WTC11 (cell line): ENCODE measurements around the gene MASP2. TPM values are rescaled to one million over a fixed set of nuclear protein-coding genes. Genes with fewer than 3 reads are reported as not detected.

Experiments
- ATAC-seq: fragments of 200-7000 bp; cut with Tn5 transposase; 2 replicates; pipeline ENCODE4 v1.10.0; 2021; ENCODE audit warnings: mild to moderate bottlenecking, moderate library complexity
- CTCF ChIA-PET: fragments of 300-600 bp; sonication (Branson Sonifier 250); formaldehyde crosslinking; loops from one replicate; lab custom pipeline; 2021; ENCODE audit warnings: antibody characterized with exemption; lab: Charles Lee
- POLR2A ChIA-PET: fragments of 350-600 bp; sonication (Branson Sonifier 250); formaldehyde crosslinking; loops from one replicate; lab custom pipeline; 2021; ENCODE audit warnings: antibody characterized with exemption; lab: Charles Lee
- DNase-seq: peaks from one replicate; pipeline ENCODE4 v3.0.0; 2021; ENCODE audit warnings: low spot score
- H3K27ac Mint-ChIP-seq: 2 replicates; pipeline ENCODE4 v1.8.0; 2021; ENCODE audit warnings: mixed read lengths
- H3K27me3 Mint-ChIP-seq: 2 replicates; pipeline ENCODE4 v1.8.0; 2021; ENCODE audit warnings: low read depth, mild to moderate bottlenecking, moderate library complexity, mixed read lengths
- H3K36me3 Mint-ChIP-seq: 2 replicates; pipeline ENCODE4 v1.8.0; 2021; ENCODE audit warnings: mixed read lengths
- H3K4me1 Mint-ChIP-seq: 2 replicates; pipeline ENCODE4 v1.8.0; 2022; ENCODE audit warnings: mixed read lengths
- H3K4me3 Mint-ChIP-seq: 2 replicates; pipeline ENCODE4 v1.8.0; 2021; ENCODE audit warnings: mild to moderate bottlenecking, moderate library complexity, mixed read lengths
- H3K9me3 Mint-ChIP-seq: 2 replicates; pipeline ENCODE4 v1.8.0; 2021; ENCODE audit warnings: mixed read lengths
- AR ChIP-seq: fragments of 250-450 bp; sonication (Bioruptor Pico); IDR thresholded peaks from 2 replicates; pipeline ENCODE4 v1.9.0; 2021; ENCODE audit warnings: mild to moderate bottlenecking
- FOXP1 ChIP-seq: sonication (generic); formaldehyde crosslinking; IDR thresholded peaks from 2 replicates; pipeline ENCODE4 v1.8.0; 2022; ENCODE audit warnings: missing genetic modification reagents, mild to moderate bottlenecking, moderate library complexity, borderline replicate concordance
- GRHL2 ChIP-seq: fragments of 250-450 bp; sonication (Bioruptor Pico); IDR thresholded peaks from 2 replicates; pipeline ENCODE4 v1.8.0; 2022; ENCODE audit warnings: mild to moderate bottlenecking, moderate library complexity; ENCODE audit not compliant: insufficient replicate concordance, severe bottlenecking
- JUN ChIP-seq: sonication (generic); formaldehyde crosslinking; IDR thresholded peaks from 2 replicates; pipeline ENCODE4 v1.8.0; 2023; ENCODE audit warnings: mild to moderate bottlenecking, missing genetic modification reagents
- NFE2L1 ChIP-seq: sonication (generic); formaldehyde crosslinking; IDR thresholded peaks from 2 replicates; pipeline ENCODE4 v1.8.1; 2023; ENCODE audit warnings: missing genetic modification reagents
- NFYB ChIP-seq: sonication (generic); formaldehyde crosslinking; conservative IDR thresholded peaks from 2 replicates; pipeline ENCODE4 v1.8.0; 2022; ENCODE audit warnings: low read depth, missing genetic modification reagents
- PRRX2 ChIP-seq: fragments of 250-450 bp; sonication (Bioruptor Pico); IDR thresholded peaks from 2 replicates; pipeline ENCODE4 v1.8.0; 2021; ENCODE audit warnings: mild to moderate bottlenecking
- RELA ChIP-seq: sonication (generic); formaldehyde crosslinking; IDR thresholded peaks from 2 replicates; pipeline ENCODE4 v1.8.1; 2022; ENCODE audit warnings: missing genetic modification reagents, mild to moderate bottlenecking, borderline replicate concordance
- ZNF121 ChIP-seq: sonication (generic); formaldehyde crosslinking; IDR thresholded peaks from 2 replicates; pipeline ENCODE4 v1.8.0; 2023; ENCODE audit warnings: missing genetic modification reagents
- ZNF423 ChIP-seq: fragments of 250-450 bp; sonication (Bioruptor Pico); IDR thresholded peaks from 2 replicates; pipeline ENCODE4 v2.1.2; 2022; ENCODE audit warnings: mild to moderate bottlenecking, moderate library complexity
- ZNF425 ChIP-seq: fragments of 250-450 bp; sonication (Bioruptor Pico); conservative IDR thresholded peaks from 2 replicates; pipeline ENCODE4 v1.9.0; 2021; ENCODE audit warnings: mild to moderate bottlenecking
- ZNF512 ChIP-seq: sonication (generic); formaldehyde crosslinking; IDR thresholded peaks from 2 replicates; pipeline ENCODE4 v1.8.1; 2022; ENCODE audit warnings: missing genetic modification reagents, borderline replicate concordance
- ZNF532 ChIP-seq: fragments of 250-450 bp; sonication (Bioruptor Pico); IDR thresholded peaks from 2 replicates; pipeline ENCODE4 v1.9.0; 2021; ENCODE audit warnings: mild to moderate bottlenecking, borderline replicate concordance
- total RNA-seq: library from RNA; stranded (reverse); gene quantifications from 3 replicates; pipeline ENCODE4 v1.2.3, GENCODE V29; 2021

The MASP2 gene
- total RNA-seq, 1 experiment from 2014 or later = 0.57 TPM

- no peak for TF ChIP-seq NFE2L1
- TF ChIP-seq GRHL2 (CRISPR knock-in tag) = no peak
- no peak for TF ChIP-seq NFYB (CRISPR knock-in tag)
- TF ChIP-seq ZNF532 = peak; percentile 27; the same call in 1 of the 2 replicates
- TF ChIP-seq AR = peak; percentile 33; the same call in 1 of the 2 replicates
- no peak for TF ChIP-seq ZNF423 (CRISPR knock-in tag)
- peak; percentile 66; the same call in 1 of the 2 replicates for TF ChIP-seq ZNF121
- DNase-seq (no peak), ATAC-seq (no peak)
- H3K9me3 Mint-ChIP-seq = no peaks in the 10 kb centered on the region
- H3K27ac Mint-ChIP-seq = no peak overlapping the region
- H3K36me3 Mint-ChIP-seq = peaks cover 8% of the 10 kb centered on the region
- no peak overlapping the region for H3K4me3 Mint-ChIP-seq
- ChIA-PET POLR2A (interaction anchor here (0.6 to 0.9 kb wide), 3 partner anchors 51 to 700 kb away, joined by 3 read pairs; no protein-coding TSS in a partner anchor), CTCF (interaction anchor here (1.2 to 1.3 kb wide), 3 partner anchors 18 to 210 kb away, joined by 3 read pairs; no protein-coding TSS in a partner anchor)
- no peaks in the 10 kb centered on the region for H3K27me3 Mint-ChIP-seq
- H3K4me1 Mint-ChIP-seq = peaks cover 7% of the 10 kb centered on the region; the same call in 1 of the 2 replicates
Observed at GRCh38 chr1:11031624-11032262, 15.3 kb downstream of the MASP2 start.

- ChIA-PET POLR2A (interaction anchor here (0.9 kb wide), 1 partner anchor 50 kb away, joined by 3 read pairs; no protein-coding TSS in a partner anchor), CTCF (interaction anchor here (1.2 to 1.3 kb wide), 2 partner anchors 22 to 211 kb away, joined by 3 read pairs; no protein-coding TSS in a partner anchor)
- H3K9me3 Mint-ChIP-seq = no peaks in the 10 kb centered on the region
- 0 out of 2 replicates have a peak overlapping the region, but pooled peaks have one; percentile 4 for H3K27ac Mint-ChIP-seq
- H3K4me3 Mint-ChIP-seq = no peak overlapping the region
- H3K36me3 Mint-ChIP-seq = peaks cover 15% of the 10 kb centered on the region
- DNase-seq = no peak
- peaks cover 12% of the 10 kb centered on the region; the same call in 1 of the 2 replicates for H3K4me1 Mint-ChIP-seq
- H3K27me3 Mint-ChIP-seq = no peaks in the 10 kb centered on the region
- TF ChIP-seq ZNF423 (CRISPR knock-in tag) (peak; percentile 8; the same call in 1 of the 2 replicates), RELA (CRISPR knock-in tag) (no peak), FOXP1 (no peak), AR (peak; percentile 85; the same call in 1 of the 2 replicates), PRRX2 (CRISPR knock-in tag) (peak; percentile 32; the same call in 1 of the 2 replicates), JUN (CRISPR knock-in tag) (no peak), ZNF425 (CRISPR knock-in tag) (0 out of 2 replicates have a peak, but pooled peaks have one; percentile 2), ZNF512 (no peak), ZNF121 (peak; percentile 82)
- ATAC-seq = no peak
Observed at GRCh38 chr1:11030865-11031264, 16.2 kb downstream of the MASP2 start.
